GM18519 (cell line): ENCODE data around the gene TRRAP.

ENCODE experiments used
- ATAC-seq: cut with Tn5 transposase; IDR thresholded peaks from one replicate; pipeline ENCODE4 v1.9.1; 2021; ENCODE audit warnings: mild to moderate bottlenecking, moderate library complexity; ENCODE audit not compliant: unreplicated experiment, low FRiP score

Gene TRRAP

DNA sequence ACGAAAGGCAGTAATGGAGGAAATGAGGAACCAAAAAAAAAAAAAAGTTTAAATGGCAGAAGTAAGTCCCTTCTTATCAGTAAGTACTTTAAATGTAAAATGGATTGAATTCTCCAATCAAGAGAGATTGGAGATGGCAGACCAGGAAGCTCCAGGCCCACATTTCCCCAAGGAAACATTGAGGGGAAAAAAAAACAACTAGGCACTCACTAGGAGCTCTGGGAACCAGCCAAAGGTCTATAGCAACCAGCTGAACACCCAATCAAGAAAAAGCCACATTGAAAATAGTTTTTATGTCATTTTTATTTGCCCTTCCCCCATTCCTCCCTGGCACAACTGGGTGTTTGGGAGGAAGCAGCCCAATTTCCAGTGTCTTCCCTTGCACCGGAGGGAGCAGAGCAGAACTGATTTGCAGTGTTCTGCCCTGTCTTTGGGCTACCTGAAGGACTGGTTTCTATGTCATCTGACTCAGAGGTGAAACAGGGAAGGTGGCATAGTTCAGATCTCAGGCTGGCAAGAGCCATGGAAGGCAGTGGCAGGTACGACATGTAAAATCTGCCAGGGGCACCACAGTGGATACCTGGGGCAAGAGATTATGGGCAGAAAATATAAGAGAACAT, 143.7 kb downstream of the TRRAP start:
- ATAC-seq, result no peak

DNA sequence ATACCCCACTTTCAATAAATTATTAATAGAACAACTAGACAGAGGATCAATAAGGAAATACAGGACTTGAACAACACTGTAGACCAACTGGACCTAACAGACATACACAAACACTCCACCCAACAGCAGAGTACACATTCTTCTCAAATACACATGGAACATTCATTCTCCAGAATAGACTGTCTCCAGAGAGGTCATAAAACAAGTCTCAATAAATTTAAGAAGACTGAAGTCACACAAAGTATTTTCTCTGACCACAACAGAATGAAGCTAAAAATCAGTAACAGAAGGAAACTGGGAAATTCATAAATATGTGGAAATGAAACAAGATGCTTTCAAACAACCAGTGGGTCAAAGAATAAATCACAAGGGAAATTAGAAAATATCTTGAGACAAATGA, 145.7 kb downstream of the TRRAP start:
- ATAC-seq, result no peak

- no peak for ATAC-seq
These were observed 148.9 kb downstream of the TRRAP start for GRCh38 chr7:99027241-99027640.

- ATAC-seq, result no peak
These were observed 149.5 kb downstream of the TRRAP start for GRCh38 chr7:99027841-99028240.

GRCh38 chr7:99028261-99028973, 150.1 kb downstream of the TRRAP start:
- ATAC-seq, result no peak

DNA sequence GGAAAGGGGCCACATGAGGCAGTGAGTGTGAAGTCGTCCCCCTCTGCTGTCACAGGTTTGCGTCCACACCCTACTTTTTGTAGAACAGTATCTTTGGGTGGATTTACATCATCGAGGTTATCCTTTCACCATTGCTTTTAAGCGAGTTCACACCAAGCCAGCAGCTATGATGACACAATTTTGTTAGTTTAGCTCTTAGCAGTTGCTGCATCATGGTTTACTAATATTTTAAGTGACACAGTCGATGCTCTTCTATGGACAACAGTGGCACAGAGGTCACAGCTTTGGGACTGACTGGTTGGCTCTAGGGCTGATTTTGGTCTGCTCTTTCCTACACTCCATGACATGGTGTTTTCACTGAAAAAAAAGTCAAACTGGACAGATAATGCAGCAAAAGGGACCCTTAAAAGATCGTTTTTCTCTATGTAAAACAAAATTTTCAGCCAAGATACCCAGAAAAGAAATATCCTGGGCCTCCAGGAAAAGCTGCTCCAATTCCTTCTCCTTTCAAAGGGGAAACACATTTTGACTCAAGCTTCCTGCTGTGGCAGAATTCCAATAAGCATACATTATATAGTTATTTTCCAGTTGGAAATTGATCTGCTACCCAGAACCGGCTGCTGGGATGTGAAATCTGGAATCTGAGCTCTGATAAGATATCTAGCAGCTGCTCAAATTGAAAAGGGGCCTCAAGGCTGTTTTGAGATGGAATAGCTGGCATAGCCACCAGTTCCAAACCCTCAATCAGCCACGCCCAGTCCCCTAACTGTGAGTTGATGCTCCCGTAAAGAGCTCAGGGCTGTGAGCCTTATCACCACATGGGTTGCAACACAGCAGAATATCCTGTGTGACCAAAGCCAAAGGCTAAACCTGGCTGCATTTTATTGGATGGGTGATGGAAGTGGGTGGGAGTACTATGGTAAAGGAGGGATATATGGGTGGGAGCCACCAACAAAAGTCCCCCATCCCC, 151.4 kb downstream of the TRRAP start:
- no peak for ATAC-seq

- no peak for ATAC-seq
These were observed 152.1 kb downstream of the TRRAP start for GRCh38 chr7:99030457-99030856.

DNA sequence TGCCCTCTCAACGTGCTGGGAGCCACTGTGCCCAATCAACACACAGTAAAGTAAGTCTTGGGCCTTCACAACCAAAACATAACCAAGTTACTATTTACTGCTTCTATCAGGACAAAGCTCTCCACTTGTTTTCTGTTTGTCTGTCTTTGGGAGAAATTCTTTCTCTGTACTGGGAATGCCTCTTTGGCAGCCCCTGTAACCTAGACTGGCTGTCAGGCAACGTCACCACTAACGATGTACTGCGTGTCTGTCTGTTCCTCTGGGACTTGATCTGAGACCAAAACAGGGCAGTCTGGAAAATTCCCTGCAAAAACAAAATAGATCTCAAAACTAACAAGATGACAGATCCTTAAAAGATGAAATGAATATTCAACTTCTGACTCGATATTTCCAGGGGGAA, 152.6 kb downstream of the TRRAP start:
- ATAC-seq, result no peak

GRCh38 chr7:99031496-99031895, 153.2 kb downstream of the TRRAP start:
- no peak for ATAC-seq

DNA sequence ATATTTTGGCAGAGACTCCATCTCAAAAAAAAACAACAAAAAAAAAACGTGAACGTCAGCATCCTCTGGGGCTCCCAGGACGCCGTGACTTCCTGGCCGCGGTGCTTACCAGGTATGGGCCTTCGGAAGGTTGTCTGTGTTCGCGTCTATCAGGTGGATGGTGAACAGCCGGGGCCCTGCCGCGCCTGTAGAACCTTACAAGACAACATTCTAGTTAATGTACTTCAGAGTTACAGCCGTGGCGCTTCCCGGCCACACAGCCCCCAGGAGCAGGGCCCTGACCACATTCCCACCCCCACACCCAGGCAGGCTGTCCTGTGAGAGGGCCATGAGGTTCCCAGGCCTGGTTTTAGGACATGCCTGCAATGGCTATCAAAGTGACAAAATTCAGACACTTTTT, 154.6 kb downstream of the TRRAP start:
- no peak for ATAC-seq

- no peak for ATAC-seq
These were observed 155.4 kb downstream of the TRRAP start for GRCh38 chr7:99033765-99034164.

DNA sequence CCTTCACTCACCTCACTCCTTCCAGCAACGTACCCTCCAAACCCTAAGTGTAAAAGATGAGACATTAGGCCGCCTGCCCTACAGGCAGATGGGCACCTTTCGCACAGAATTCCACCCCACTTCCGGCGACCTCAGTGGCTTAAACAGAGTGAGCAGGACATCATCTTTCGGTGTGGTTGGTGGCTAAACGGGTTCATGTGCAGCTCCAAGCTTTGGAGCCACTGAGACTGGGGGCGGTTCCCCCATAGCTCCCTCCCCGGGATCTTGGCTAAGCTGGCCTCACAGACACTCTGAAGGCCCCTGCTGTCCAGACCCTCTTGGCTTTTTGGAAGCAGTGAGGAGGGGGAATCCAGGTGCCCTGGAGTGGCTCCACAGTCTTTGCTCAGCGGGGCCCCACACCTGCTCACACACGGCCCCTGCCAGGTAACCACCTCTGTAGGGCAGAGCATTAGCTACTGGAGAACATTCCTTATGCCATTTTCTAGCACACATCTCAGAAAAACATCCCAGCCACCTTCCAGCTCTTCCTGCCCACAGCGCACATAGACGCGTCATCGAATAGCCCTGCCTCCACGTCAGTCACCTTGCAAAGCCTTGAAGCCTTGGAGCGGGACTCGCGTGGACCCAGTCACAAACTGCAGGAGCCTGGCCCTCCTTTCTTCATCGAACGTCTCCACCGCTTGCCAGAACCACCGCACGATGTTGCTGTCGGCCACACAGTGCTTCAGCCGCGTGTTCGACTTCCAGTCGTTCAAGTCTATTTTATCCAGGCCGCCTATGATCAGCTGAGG, 156.8 kb downstream of the TRRAP start:
- ATAC-seq, result no peak

- no peak for ATAC-seq
These were observed 157.6 kb downstream of the TRRAP start for GRCh38 chr7:99035723-99036545.

DNA sequence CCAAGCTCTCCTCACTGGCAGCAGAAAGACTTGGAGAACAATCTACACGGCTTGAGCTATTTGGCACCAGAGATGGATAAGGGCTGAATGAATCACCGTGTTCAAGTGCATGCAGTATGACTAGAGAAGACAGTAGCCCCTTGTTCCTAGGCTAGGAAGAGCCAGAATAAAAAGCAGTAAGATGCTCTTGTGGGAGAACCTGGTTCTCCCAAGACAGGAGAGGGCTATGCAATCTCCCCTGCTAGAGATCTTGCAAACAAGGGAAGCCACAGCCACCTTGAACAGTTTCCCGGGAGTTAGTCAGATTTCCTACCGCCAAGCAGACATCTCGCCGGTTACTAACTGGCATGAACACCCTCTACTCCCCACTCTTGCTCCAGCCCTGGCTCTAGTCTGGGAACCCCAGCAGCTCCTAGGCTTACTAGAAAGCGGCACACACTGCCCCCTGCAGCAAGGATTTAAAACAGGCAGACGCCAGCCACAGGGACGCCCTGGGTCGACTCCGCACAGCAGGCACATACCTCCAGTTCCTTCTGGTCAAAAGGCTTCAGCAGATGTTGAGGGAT, 158.3 kb downstream of the TRRAP start:
- no peak for ATAC-seq

- no peak for ATAC-seq
These were observed 159.1 kb downstream of the TRRAP start for GRCh38 chr7:99037327-99037940.

GRCh38 chr7:99038086-99038855, 159.9 kb downstream of the TRRAP start:
- ATAC-seq, result no peak

- ATAC-seq, result no peak
These were observed 161.1 kb downstream of the TRRAP start for GRCh38 chr7:99039384-99039891.
